GM12878 (cell line): Measurements from ENCODE around the gene CPSF6. TPM values are rescaled to one million over a fixed set of nuclear protein-coding genes. Genes with fewer than 3 reads are reported as not detected.

Source experiments
- ATF7 ChIP-seq: fragments of 450-650 bp; IDR thresholded peaks from 2 replicates; pipeline ENCODE4 v1.6.1; 2016; ENCODE audit warnings: low read depth, mild to moderate bottlenecking
- BHLHE40 ChIP-seq, 2 experiments: fragments of 450-650 bp in 1 of 2; IDR thresholded peaks; 2 replicates each; pipeline ENCODE4 v1.6.1; 2011 to 2017; ENCODE audit warnings: low read depth in 2 of 2, borderline replicate concordance in 1 of 2, improper control_type of control experiment in 1 of 2, low read length in 1 of 2, mild to moderate bottlenecking in 1 of 2
- CTCF ChIP-seq, 3 experiments: IDR thresholded peaks in 2 of 3; conservative IDR thresholded peaks in 1 of 3; 2 replicates each; pipeline ENCODE4 v1.5.1; 2011; ENCODE audit warnings: low read depth in 3 of 3, low read length in 3 of 3, mild to moderate bottlenecking in 3 of 3, control low read depth in 2 of 3, moderate library complexity in 2 of 3, inconsistent platforms in 1 of 3, mixed read lengths in 1 of 3; ENCODE audit not compliant: control insufficient read depth in 2 of 3, insufficient read depth in 1 of 3; ENCODE audit errors: extremely low read depth in 1 of 3
- DPF2 ChIP-seq: fragments of 450-650 bp; IDR thresholded peaks from 2 replicates; pipeline ENCODE4 v1.6.1; 2017; ENCODE audit warnings: mild to moderate bottlenecking
- ESRRA ChIP-seq: IDR thresholded peaks from 2 replicates; pipeline ENCODE4 v1.6.1; 2012; ENCODE audit warnings: mild to moderate bottlenecking, low read length, improper control_type of control experiment
- FOS ChIP-seq: IDR thresholded peaks from 3 replicates; pipeline ENCODE4 v1.6.1; 2011; ENCODE audit warnings: borderline replicate concordance; ENCODE audit not compliant: insufficient read length; ENCODE audit errors: extremely low read depth
- GABPA ChIP-seq: IDR thresholded peaks from 2 replicates; pipeline ENCODE4 v1.6.1; 2014; ENCODE audit warnings: antibody characterized with exemption, low read depth, mild to moderate bottlenecking, inconsistent platforms
- GATAD2B ChIP-seq: fragments of 450-650 bp; conservative IDR thresholded peaks from 2 replicates; pipeline ENCODE4 v1.6.1; 2017; ENCODE audit warnings: low read depth, mild to moderate bottlenecking, moderate library complexity
- IKZF1 ChIP-seq: fragments of 450-650 bp; conservative IDR thresholded peaks from 2 replicates; pipeline ENCODE4 v1.6.1; 2017; ENCODE audit warnings: antibody characterized with exemption, mild to moderate bottlenecking
- IRF4 ChIP-seq: IDR thresholded peaks from 2 replicates; pipeline ENCODE4 v1.6.1; 2011; ENCODE audit warnings: low read depth, low read length
- KAT2A ChIP-seq: conservative IDR thresholded peaks from 2 replicates; pipeline ENCODE4 v1.6.1; 2011; ENCODE audit warnings: low read depth, low read length; ENCODE audit not compliant: control insufficient read depth
- KDM1A ChIP-seq: fragments of 200-600 bp; sonication (generic); IDR thresholded peaks from 2 replicates; pipeline ENCODE4 v1.6.1; 2016; ENCODE audit warnings: borderline replicate concordance
- MEF2A ChIP-seq: IDR thresholded peaks from 2 replicates; pipeline ENCODE4 v1.6.1; 2011; ENCODE audit warnings: low read depth, mild to moderate bottlenecking, low read length, moderate library complexity; ENCODE audit not compliant: insufficient read depth
- MTA3 ChIP-seq: IDR thresholded peaks from 2 replicates; pipeline ENCODE4 v1.6.1; 2012; ENCODE audit warnings: low read length, inconsistent platforms, borderline replicate concordance
- NBN ChIP-seq: fragments of 450-650 bp; IDR thresholded peaks from 2 replicates; pipeline ENCODE4 v1.6.1; 2016
- NFXL1 ChIP-seq: fragments of 450-650 bp; IDR thresholded peaks from 2 replicates; pipeline ENCODE4 v1.6.1; 2017; ENCODE audit warnings: antibody characterized with exemption, mild to moderate bottlenecking, borderline replicate concordance
- PBX3 ChIP-seq: IDR thresholded peaks from 2 replicates; pipeline ENCODE4 v1.6.1; 2011; ENCODE audit warnings: mild to moderate bottlenecking, low read depth, low read length, moderate library complexity; ENCODE audit not compliant: insufficient replicate concordance
- REST ChIP-seq: IDR thresholded peaks from 2 replicates; pipeline ENCODE4 v1.6.1; 2012; ENCODE audit warnings: mild to moderate bottlenecking, low read depth, low read length
- SIX5 ChIP-seq: IDR thresholded peaks from 2 replicates; pipeline ENCODE4 v1.6.1; 2011; ENCODE audit warnings: mild to moderate bottlenecking, low read depth, low read length, moderate library complexity; ENCODE audit not compliant: severe bottlenecking
- SMAD5 ChIP-seq: IDR thresholded peaks from 2 replicates; pipeline ENCODE4 v1.6.1; 2016; ENCODE audit warnings: antibody characterized with exemption, low read depth
- SMC3 ChIP-seq: IDR thresholded peaks from 2 replicates; pipeline ENCODE4 v1.6.1; 2011; ENCODE audit warnings: low read length, improper control_type of control experiment, borderline replicate concordance
- TCF12 ChIP-seq: IDR thresholded peaks from 2 replicates; pipeline ENCODE4 v1.6.1; 2011; ENCODE audit warnings: low read depth, mild to moderate bottlenecking, low read length
- YY1 ChIP-seq: IDR thresholded peaks from 2 replicates; pipeline ENCODE4 v1.6.1; 2011; ENCODE audit warnings: low read depth, mild to moderate bottlenecking, low read length
- ZBED1 ChIP-seq: IDR thresholded peaks from 2 replicates; pipeline ENCODE4 v1.6.1; 2016; ENCODE audit warnings: borderline replicate concordance
- ZNF24 ChIP-seq: fragments of 450-650 bp; IDR thresholded peaks from 2 replicates; pipeline ENCODE4 v1.6.1; 2017; ENCODE audit warnings: antibody characterized with exemption, mild to moderate bottlenecking
- ZSCAN29 ChIP-seq: fragments of 450-650 bp; IDR thresholded peaks from 2 replicates; pipeline ENCODE4 v1.6.1; 2017; ENCODE audit warnings: mild to moderate bottlenecking, moderate library complexity
- polyA plus RNA-seq, 11 experiments: library from polyadenylated mRNA; depleted of rRNA in 4 of 11; unstranded in 6 of 11; stranded (reverse) in 5 of 11; fragments of >200 nt; fragmentation: Nextera tagmentation in 4 of 11; fragmentation: Illumina TruSeq in 1 of 11; extraction: Ambion mirVana in 4 of 11; extraction: Trizol in 1 of 11; gene quantifications; 1 replicate in 1 of 11; 2 replicates in 10 of 11; pipeline versions ENCODE4 v1.2.1 to v1.2.3, GENCODE V29; 2011 to 2016; ENCODE audit warnings: inconsistent platforms in 2 of 11, missing spikeins in 2 of 11, low read depth in 1 of 11
- total RNA-seq, 4 experiments: library from RNA; depleted of rRNA in 3 of 4; stranded (reverse); fragments of >200 nt in 3 of 4; fragmentation: Illumina TruSeq in 1 of 4; extraction: Trizol in 1 of 4; gene quantifications; 2 replicates each; pipeline versions ENCODE4 v1.2.1 to v1.2.3, GENCODE V29; 2013 to 2021

The CPSF6 gene
- total and polyA plus RNA-seq, 10 of the 15 experiments (the other 5 are each of a cell fraction or from before 2014, with no cell fraction given), result 40.9 to 150 (median 79.1) TPM

- TF ChIP-seq DPF2 (0 out of 2 replicates have a peak, but pooled peaks have one; percentile 61), BHLHE40 (IDR thresholded peaks at IDR 0.05; ENCODE audit: borderline replicate concordance in 1 of 2, low read depth in 2 of 2, low read length in 1 of 2) (peak in 1 of 2 experiments; percentile 17; a peak in 1 of 4 replicates), SMAD5 (no peak), SMC3 (no peak), SIX5 (no peak), ZSCAN29 (no peak), ZBED1 (no peak), PBX3 (no peak), GATAD2B (no peak; the same call in 1 of the 2 replicates), KAT2A (no peak), NBN (no peak), IRF4 (no peak), TCF12 (no peak), FOS (no peak), NFXL1 (0 out of 2 replicates have a peak, but pooled peaks have one; percentile 26), GABPA (no peak), ZNF24 (no peak), IKZF1 (peak; percentile 54), MTA3 (no peak), REST (no peak), MEF2A (no peak), YY1 (peak; percentile 52; the same call in 1 of the 2 replicates), ESRRA (no peak), ATF7 (no peak), KDM1A (no peak), CTCF (IDR thresholded peaks at IDR 0.05 in 2 of 3, conservative IDR thresholded peaks at IDR 0.05 in 1 of 3; ENCODE audit: control insufficient read depth in 2 of 3, extremely low read depth in 1 of 3, insufficient read depth in 1 of 3, low read depth in 3 of 3, low read length in 3 of 3) (no peak)
These were observed 707 bp downstream of the CPSF6 start (continued) for GRCh38 chr12:69239922-69240630.
